ENCODE results near the gene TCF15. TPM values are rescaled to one million over a fixed set of nuclear protein-coding genes. Genes with fewer than 3 reads are reported as not detected.

Gene TCF15
- total and polyA plus RNA-seq, 2 of the 4 experiments (the other 2 are of a cell fraction): not detected

GRCh38 chr20:611047-611842 is 1.1 kb upstream of the TCF15 start:
- H3K36me3 ChIP-seq (ENCODE audit: control insufficient read depth, insufficient read depth, low read length): no peaks in the 10 kb centered on the region
- no TSS peak for BruUV-seq (replicated peaks)
- no peak overlapping the region for H3K14ac ChIP-seq (replicated peaks; ENCODE audit: low read depth, low read length)
- H4K8ac ChIP-seq (ENCODE audit: low read depth in 2 of 2, low read length in 2 of 2): no peak overlapping the region
- H4K20me1 ChIP-seq (ENCODE audit: insufficient read depth, low read length): no peaks in the 10 kb centered on the region; the same call in 1 of the 2 replicates
- no peak overlapping the region for H2BK15ac ChIP-seq (ENCODE audit: low read depth, low read length)
- no peak overlapping the region; the same call in 1 of the 2 replicates for H3K4me2 ChIP-seq (ENCODE audit: low read depth, low read length)
- no peak overlapping the region for H3K23ac ChIP-seq (ENCODE audit: low read depth, low read length)
- no peak overlapping the region for H2AFZ ChIP-seq (replicated peaks; ENCODE audit: low read length, poor library complexity)
- H4K91ac ChIP-seq (ENCODE audit: insufficient read depth, low read depth, low read length): no peak overlapping the region
- CTCF ChIA-PET: interaction anchor here (0.6 kb wide), 1 partner anchor 1375 kb away, joined by 3 read pairs; no protein-coding TSS in a partner anchor
- H2BK5ac ChIP-seq (ENCODE audit: low read depth, low read length, poor library complexity, severe bottlenecking): no peak overlapping the region
- dilution Hi-C loops (cut with HindIII; ENCODE audit: low sequenced_read_pairs, unreplicated experiment): no loop called here
- H3K4ac ChIP-seq (ENCODE audit: low read depth, low read length): no peak overlapping the region
- no peak overlapping the region for H4K5ac ChIP-seq (ENCODE audit: low read depth, low read length)
- ATAC-seq (ENCODE audit: low read depth) (no peak), DNase-seq (no peak)
- peaks cover 74% of the 10 kb centered on the region for H3K27me3 ChIP-seq (ENCODE audit: control insufficient read depth, insufficient read depth, low read length)
- TF ChIP-seq SMC3 (IDR thresholded peaks at IDR 0.05; ENCODE audit: low read depth, low read length): no peak
- no peak for TF ChIP-seq MAZ (IDR thresholded peaks at IDR 0.05; ENCODE audit: borderline replicate concordance, low read depth, low read length)
- TF ChIP-seq ELK1 (IDR thresholded peaks at IDR 0.05; ENCODE audit: borderline replicate concordance, low read depth, low read length): no peak
- no peak for TF ChIP-seq MXI1 (IDR thresholded peaks at IDR 0.05; ENCODE audit: borderline replicate concordance, low read depth, low read length)
- no peak for TF ChIP-seq CHD1 (IDR thresholded peaks at IDR 0.05; ENCODE audit: low read depth, low read length)
- no peak for TF ChIP-seq FOS (IDR thresholded peaks at IDR 0.05; ENCODE audit: low read depth, low read length)
- TF ChIP-seq MAFK (IDR thresholded peaks at IDR 0.05; ENCODE audit: low read depth, low read length): no peak
- TF ChIP-seq RFX5 (IDR thresholded peaks at IDR 0.05; ENCODE audit: low read depth, low read length): no peak
- no peak for TF ChIP-seq NFE2L2 (IDR thresholded peaks at IDR 0.05; ENCODE audit: low read depth, low read length)
- TF ChIP-seq CEBPB (IDR thresholded peaks at IDR 0.05; ENCODE audit: low read depth, low read length): no peak
- no peak for TF ChIP-seq POLR2A (IDR thresholded peaks at IDR 0.05; ENCODE audit: low read depth, low read length)
- TF ChIP-seq USF2 (IDR thresholded peaks at IDR 0.05; ENCODE audit: low read depth, low read length): no peak
- TF ChIP-seq BHLHE40 (IDR thresholded peaks at IDR 0.05; ENCODE audit: low read depth, low read length): no peak
- TF ChIP-seq RAD21 (IDR thresholded peaks at IDR 0.05; ENCODE audit: low read length): no peak
- no peak for TF ChIP-seq RCOR1 (IDR thresholded peaks at IDR 0.05; ENCODE audit: insufficient replicate concordance, low read length)
- H3K9me3 ChIP-seq (ENCODE audit: control insufficient read depth, insufficient read depth, low read length): 0 out of 2 replicates have a peak, but pooled peaks cover 1% of the 10 kb centered on the region
- no peaks in the 10 kb centered on the region for H3K9me1 ChIP-seq (ENCODE audit: insufficient read depth, low read length)
- H3K27ac ChIP-seq (ENCODE audit: insufficient read depth, low read length): no peak overlapping the region
- H3K56ac ChIP-seq (ENCODE audit: extremely low read depth, insufficient read depth, low read length): no peak overlapping the region
- no peaks in the 10 kb centered on the region for H3K4me1 ChIP-seq (ENCODE audit: control insufficient read depth, insufficient read depth, low read length)
- H3K4me3 ChIP-seq (ENCODE audit: insufficient read depth, low read depth, low read length): no peak overlapping the region
- no peak overlapping the region for H2BK120ac ChIP-seq (ENCODE audit: low read depth, low read length)
- no peak overlapping the region for H2BK20ac ChIP-seq (ENCODE audit: low read depth, low read length)
- WGBS, 2 experiments (ENCODE audit: extremely low coverage in 2 of 2, insufficient read length in 1 of 2): 59% methylated on average over 10 of the region's 24 CpGs; no CpG with 5 or more reads in 1 of the 2 experiments
- no peak overlapping the region for H3K9ac ChIP-seq (ENCODE audit: low read depth, low read length)
- H2AK5ac ChIP-seq (ENCODE audit: low read depth, low read length): no peak overlapping the region
- H3K79me1 ChIP-seq (ENCODE audit: low read depth in 1 of 2, low read length in 2 of 2): no peaks in the 10 kb centered on the region
- no peak overlapping the region for H3K18ac ChIP-seq (ENCODE audit: low read depth, low read length)
- POLR2A ChIA-PET (ENCODE audit: unreplicated experiment): no interaction called here
- intact Hi-C loops (cut with micrococcal nuclease): no loop called here
- H2AK9ac ChIP-seq (replicated peaks; ENCODE audit: low read depth, low read length, poor library complexity): no peak overlapping the region
- in situ Hi-C loops (cut with MboI; ENCODE audit: low sequenced_read_pairs): no loop called here

All from IMR-90 (cell line).